ENCODE data around the gene TFR2. TPM values are rescaled to one million over a fixed set of nuclear protein-coding genes. Genes with fewer than 3 reads are reported as not detected.

Gene TFR2
- total and polyA plus RNA-seq, 2 of the 4 experiments (the other 2 are of a cell fraction): 0.18 to 0.50 TPM

- no peak for ATAC-seq (ENCODE audit: low read depth)
These were observed 27.8 kb downstream of the TFR2 start for GRCh38 chr7:100613412-100614175.

More at GRCh38 chr7:100613412-100614175, 27.8 kb downstream of the TFR2 start:
- in situ Hi-C loops (cut with MboI; ENCODE audit: low sequenced_read_pairs): no loop called here
- intact Hi-C loops (cut with micrococcal nuclease): loop anchor here (2.0 to 5.0 kb wide), 2 partner anchors 59 to 239 kb away; partner anchors contain the start of genes GNB2 and SLC12A9
- no peaks in the 10 kb centered on the region for H4K20me1 ChIP-seq (ENCODE audit: insufficient read depth, low read length)
- H2BK120ac ChIP-seq (ENCODE audit: low read depth, low read length): no peak overlapping the region
- H4K5ac ChIP-seq (ENCODE audit: low read depth, low read length): no peak overlapping the region
- H3K4ac ChIP-seq (ENCODE audit: low read depth, low read length): no peak overlapping the region
- BruUV-seq (replicated peaks): no TSS peak
- TF ChIP-seq MAFK (IDR thresholded peaks at IDR 0.05; ENCODE audit: low read depth, low read length) (no peak), BHLHE40 (IDR thresholded peaks at IDR 0.05; ENCODE audit: low read depth, low read length) (no peak), NFE2L2 (IDR thresholded peaks at IDR 0.05; ENCODE audit: low read depth, low read length) (no peak), SMC3 (IDR thresholded peaks at IDR 0.05; ENCODE audit: low read depth, low read length) (no peak), CHD1 (IDR thresholded peaks at IDR 0.05; ENCODE audit: low read depth, low read length) (no peak), RCOR1 (IDR thresholded peaks at IDR 0.05; ENCODE audit: insufficient replicate concordance, low read length) (no peak), RAD21 (IDR thresholded peaks at IDR 0.05; ENCODE audit: low read length) (no peak), USF2 (IDR thresholded peaks at IDR 0.05; ENCODE audit: low read depth, low read length) (no peak), MAZ (IDR thresholded peaks at IDR 0.05; ENCODE audit: borderline replicate concordance, low read depth, low read length) (no peak), CEBPB (IDR thresholded peaks at IDR 0.05; ENCODE audit: low read depth, low read length) (no peak), POLR2A (IDR thresholded peaks at IDR 0.05; ENCODE audit: low read depth, low read length) (no peak)
- no peak for DNase-seq
- H3K9me1 ChIP-seq (ENCODE audit: insufficient read depth, low read length): peaks cover 3% of the 10 kb centered on the region; the same call in 1 of the 2 replicates
- H4K8ac ChIP-seq (ENCODE audit: low read depth in 2 of 2, low read length in 2 of 2): no peak overlapping the region
- peak overlapping the region; percentile 68 for H3K4me3 ChIP-seq (ENCODE audit: insufficient read depth, low read depth, low read length)
- POLR2A ChIA-PET (ENCODE audit: unreplicated experiment): no interaction called here
- no peak overlapping the region for H3K9ac ChIP-seq (ENCODE audit: low read depth, low read length)
- H3K23ac ChIP-seq (ENCODE audit: low read depth, low read length): peak overlapping the region; percentile 19; the same call in 1 of the 2 replicates
- H3K9me3 ChIP-seq (ENCODE audit: control insufficient read depth, insufficient read depth, low read length): no peaks in the 10 kb centered on the region
- H3K4me1 ChIP-seq (ENCODE audit: control insufficient read depth, insufficient read depth, low read length): peaks cover 6% of the 10 kb centered on the region
- no peaks in the 10 kb centered on the region; the same call in 1 of the 2 replicates for H3K36me3 ChIP-seq (ENCODE audit: control insufficient read depth, insufficient read depth, low read length)
- no peak overlapping the region for H4K91ac ChIP-seq (ENCODE audit: insufficient read depth, low read depth, low read length)
- no peak overlapping the region for H3K14ac ChIP-seq (replicated peaks; ENCODE audit: low read depth, low read length)
- no CpG with 5 or more reads among the region's 13 CpGs for WGBS, 2 experiments (ENCODE audit: extremely low coverage in 2 of 2, insufficient read length in 1 of 2)
- H2BK5ac ChIP-seq (ENCODE audit: low read depth, low read length, poor library complexity, severe bottlenecking): no peak overlapping the region
- no peak overlapping the region for H3K56ac ChIP-seq (ENCODE audit: extremely low read depth, insufficient read depth, low read length)
- no peak overlapping the region for H2AK5ac ChIP-seq (ENCODE audit: low read depth, low read length)
- no peaks in the 10 kb centered on the region for H3K27me3 ChIP-seq (ENCODE audit: control insufficient read depth, insufficient read depth, low read length)
- H3K4me2 ChIP-seq (ENCODE audit: low read depth, low read length): peak overlapping the region; percentile 99
- peak overlapping the region; percentile 95 for H2AFZ ChIP-seq (replicated peaks; ENCODE audit: low read length, poor library complexity)
- dilution Hi-C loops (cut with HindIII; ENCODE audit: low sequenced_read_pairs, unreplicated experiment): no loop called here
- no peak overlapping the region for H2BK15ac ChIP-seq (ENCODE audit: low read depth, low read length)
- no peak overlapping the region for H3K18ac ChIP-seq (ENCODE audit: low read depth, low read length)
- peaks cover 0 to 19% of the 10 kb centered on the region in 2 experiments; a peak in 3 of 4 replicates for H3K79me1 ChIP-seq (ENCODE audit: low read depth in 1 of 2, low read length in 2 of 2)
- H2AK9ac ChIP-seq (replicated peaks; ENCODE audit: low read depth, low read length, poor library complexity): peak overlapping the region; percentile 97
- no peak overlapping the region for H2BK20ac ChIP-seq (ENCODE audit: low read depth, low read length)
- CTCF ChIA-PET: interaction anchor here (0.6 kb wide), 2 partner anchors 98 to 174 kb away, joined by 3 to 6 read pairs; no protein-coding TSS in a partner anchor
- no peak overlapping the region for H3K27ac ChIP-seq (ENCODE audit: insufficient read depth, low read length)

All from IMR-90 (cell line).